Naive thymus-derived CD8-positive, alpha-beta T cell (primary cell): ENCODE data around the gene IMMP2L. TPM values are rescaled to one million over a fixed set of nuclear protein-coding genes. Genes with fewer than 3 reads are reported as not detected.

Experiments used
- ATAC-seq, 2 donors: fragments of 150-1000 bp; cut with Tn5 transposase in 1 of 2; sonication (Bioruptor Pico), chemical (Tn5 transposase) in 1 of 2; 1 replicate in 1 of 2; 2 replicates in 1 of 2; pipeline ENCODE4 v1.10.0; 2021; ENCODE audit warnings: mild to moderate bottlenecking in 2 of 2, moderate library complexity in 2 of 2
- POLR2A ChIA-PET: fragments of 350-600 bp; sonication (Branson Sonifier 250); formaldehyde crosslinking; loops from one replicate; lab custom pipeline; 2021; ENCODE audit warnings: antibody characterized with exemption; lab: Charles Lee
- DNase-seq, 10 donors: peaks; one replicate each; pipeline versions ENCODE4 v3.0.0 to v3.0.0-alpha.2; 2020 to 2022
- H3K27ac Mint-ChIP-seq, 10 donors: one replicate each; pipeline ENCODE4 v1.8.0; 2020 to 2022; ENCODE audit warnings: mild to moderate bottlenecking in 10 of 10, mixed read lengths in 10 of 10, moderate library complexity in 4 of 10, inconsistent platforms in 1 of 10
- H3K27me3 Mint-ChIP-seq, 5 donors: one replicate each; pipeline ENCODE4 v1.8.0; 2021 to 2022; ENCODE audit warnings: mixed read lengths in 5 of 5
- H3K36me3 Mint-ChIP-seq, 3 donors: one replicate each; pipeline ENCODE4 v1.8.0; 2020 to 2022; ENCODE audit warnings: mixed read lengths in 3 of 3, mild to moderate bottlenecking in 2 of 3, inconsistent platforms in 1 of 3
- H3K4me1 Mint-ChIP-seq, 4 donors: one replicate each; pipeline ENCODE4 v1.8.0; 2021 to 2022; ENCODE audit warnings: mixed read lengths in 4 of 4
- H3K4me3 Mint-ChIP-seq, 10 donors: one replicate each; pipeline ENCODE4 v1.8.0; 2020 to 2022; ENCODE audit warnings: mild to moderate bottlenecking in 10 of 10, mixed read lengths in 10 of 10, moderate library complexity in 6 of 10, inconsistent platforms in 1 of 10
- H3K9me3 Mint-ChIP-seq, 9 donors: one replicate each; pipeline ENCODE4 v1.8.0; 2020 to 2022; ENCODE audit warnings: mixed read lengths in 9 of 9, mild to moderate bottlenecking in 3 of 9, inconsistent platforms in 1 of 9, moderate library complexity in 1 of 9
- polyA plus RNA-seq, 3 donors: library from polyadenylated mRNA; unstranded; fragments of 300-500 nt; fragmentation: Illumina TruSeq; gene quantifications; one replicate each; pipeline ENCODE4 v1.2.3, GENCODE V29; 2021
- total RNA-seq, 8 experiments: library from RNA in 2 of 8; stranded (reverse) in 2 of 8; gene quantifications; one replicate each; pipeline ENCODE4 v1.2.3 and lab custom pipeline; 2021 to 2026

IMMP2L gene
- total and polyA plus RNA-seq, 5 experiments from 2014 or later: 17.1 to 29.1 (median 19.6) TPM

- Mint-ChIP-seq H3K9me3 (peaks cover 0 to 4% (median 0%) of the 10 kb centered on the region in 9 donors), H3K4me3 (no peak overlapping the region), H3K27me3 (no peaks in the 10 kb centered on the region), H3K4me1 (no peaks in the 10 kb centered on the region), H3K27ac (no peak overlapping the region), H3K36me3 (no peaks in the 10 kb centered on the region)
- POLR2A ChIA-PET: no interaction called here
- ATAC-seq (no peak), DNase-seq (no peak)
Measured at GRCh38 chr7:111168182-111168581, 394.1 kb downstream of the IMMP2L start.

- H3K4me1 Mint-ChIP-seq: no peaks in the 10 kb centered on the region
- POLR2A ChIA-PET: interaction anchor here (0.6 kb wide), 1 partner anchor 39 kb away, joined by 4 read pairs; no protein-coding TSS in a partner anchor
- no peaks in the 10 kb centered on the region for H3K36me3 Mint-ChIP-seq
- peaks cover 0 to 2% (median 0%) of the 10 kb centered on the region in 9 donors for H3K9me3 Mint-ChIP-seq
- H3K4me3 Mint-ChIP-seq: no peak overlapping the region
- no peaks in the 10 kb centered on the region for H3K27me3 Mint-ChIP-seq
- ATAC-seq: no peak
- no peak overlapping the region for H3K27ac Mint-ChIP-seq
- DNase-seq: no peak
Measured at GRCh38 chr7:111164442-111164841, 397.9 kb downstream of the IMMP2L start.

- no peaks in the 10 kb centered on the region for H3K36me3 Mint-ChIP-seq
- POLR2A ChIA-PET: no interaction called here
- ATAC-seq (no peak), DNase-seq (no peak)
- no peaks in the 10 kb centered on the region for H3K4me1 Mint-ChIP-seq
- no peak overlapping the region for H3K4me3 Mint-ChIP-seq
- H3K27ac Mint-ChIP-seq: no peak overlapping the region
- no peaks in the 10 kb centered on the region for H3K27me3 Mint-ChIP-seq
- H3K9me3 Mint-ChIP-seq: no peaks in the 10 kb centered on the region
Measured at GRCh38 chr7:111162692-111163091, 399.6 kb downstream of the IMMP2L start.

GRCh38 chr7:111160297-111160696 lies 402.0 kb downstream of the IMMP2L start:
- Mint-ChIP-seq H3K27ac (no peak overlapping the region), H3K4me1 (no peaks in the 10 kb centered on the region), H3K9me3 (peaks cover 0 to 12% (median 0%) of the 10 kb centered on the region in 9 donors), H3K27me3 (no peaks in the 10 kb centered on the region), H3K4me3 (no peak overlapping the region), H3K36me3 (peaks cover 0 to 6% (median 4%) of the 10 kb centered on the region in 3 donors)
- DNase-seq (no peak), ATAC-seq (no peak)
- POLR2A ChIA-PET: no interaction called here

GRCh38 chr7:111159426-111159825 lies 402.9 kb downstream of the IMMP2L start:
- peaks cover 0 to 12% (median 0%) of the 10 kb centered on the region in 9 donors for H3K9me3 Mint-ChIP-seq
- ATAC-seq: no peak
- no peaks in the 10 kb centered on the region for H3K27me3 Mint-ChIP-seq
- H3K4me1 Mint-ChIP-seq: no peaks in the 10 kb centered on the region
- no peak overlapping the region for H3K4me3 Mint-ChIP-seq
- DNase-seq: no peak
- H3K36me3 Mint-ChIP-seq: peaks cover 0 to 6% (median 4%) of the 10 kb centered on the region in 3 donors
- no peak overlapping the region for H3K27ac Mint-ChIP-seq
- POLR2A ChIA-PET: no interaction called here

GRCh38 chr7:111150709-111151108 lies 411.6 kb downstream of the IMMP2L start:
- POLR2A ChIA-PET: no interaction called here
- ATAC-seq (no peak), DNase-seq (no peak)
- H3K4me3 Mint-ChIP-seq: no peak overlapping the region
- H3K4me1 Mint-ChIP-seq: no peaks in the 10 kb centered on the region
- no peaks in the 10 kb centered on the region for H3K9me3 Mint-ChIP-seq
- H3K27ac Mint-ChIP-seq: no peak overlapping the region
- H3K36me3 Mint-ChIP-seq: no peaks in the 10 kb centered on the region
- no peaks in the 10 kb centered on the region for H3K27me3 Mint-ChIP-seq

- H3K27me3 Mint-ChIP-seq: no peaks in the 10 kb centered on the region
- no peaks in the 10 kb centered on the region for H3K9me3 Mint-ChIP-seq
- H3K27ac Mint-ChIP-seq: no peak overlapping the region
- no peak for ATAC-seq
- H3K36me3 Mint-ChIP-seq: no peaks in the 10 kb centered on the region
- H3K4me3 Mint-ChIP-seq: no peak overlapping the region
- POLR2A ChIA-PET: no interaction called here
- DNase-seq: no peak
- no peaks in the 10 kb centered on the region for H3K4me1 Mint-ChIP-seq
Measured at GRCh38 chr7:111147708-111148533, 414.4 kb downstream of the IMMP2L start.

- Mint-ChIP-seq H3K4me1 (no peaks in the 10 kb centered on the region), H3K4me3 (no peak overlapping the region), H3K36me3 (no peaks in the 10 kb centered on the region), H3K27me3 (no peaks in the 10 kb centered on the region), H3K9me3 (no peaks in the 10 kb centered on the region), H3K27ac (no peak overlapping the region)
- POLR2A ChIA-PET: no interaction called here
- ATAC-seq: no peak
- DNase-seq: no peak
Measured at GRCh38 chr7:111146136-111146535, 416.2 kb downstream of the IMMP2L start.

- Mint-ChIP-seq H3K27me3 (no peaks in the 10 kb centered on the region), H3K9me3 (no peaks in the 10 kb centered on the region), H3K4me1 (no peaks in the 10 kb centered on the region), H3K27ac (no peak overlapping the region), H3K4me3 (no peak overlapping the region), H3K36me3 (no peaks in the 10 kb centered on the region)
- POLR2A ChIA-PET: no interaction called here
- DNase-seq (no peak), ATAC-seq (no peak)
Measured at GRCh38 chr7:111145472-111145871, 416.8 kb downstream of the IMMP2L start.

GRCh38 chr7:111140091-111140865 lies 422.0 kb downstream of the IMMP2L start:
- ATAC-seq: no peak
- Mint-ChIP-seq H3K4me3 (no peak overlapping the region), H3K9me3 (no peaks in the 10 kb centered on the region), H3K27ac (peak overlapping the region in 3 of 10 donors; percentile 12 to 60 (median 17)), H3K4me1 (peaks cover 12 to 23% (median 22%) of the 10 kb centered on the region in 4 donors), H3K27me3 (no peaks in the 10 kb centered on the region), H3K36me3 (no peaks in the 10 kb centered on the region)
- POLR2A ChIA-PET: no interaction called here
- DNase-seq: no peak

- no peaks in the 10 kb centered on the region for H3K9me3 Mint-ChIP-seq
- DNase-seq (no peak), ATAC-seq (no peak)
- no peaks in the 10 kb centered on the region for H3K27me3 Mint-ChIP-seq
- peaks cover 12 to 23% (median 22%) of the 10 kb centered on the region in 4 donors for H3K4me1 Mint-ChIP-seq
- H3K27ac Mint-ChIP-seq: peak overlapping the region in 8 of 10 donors; percentile 34 to 83 (median 66)
- peak overlapping the region in 6 of 10 donors; percentile 18 to 49 (median 34) for H3K4me3 Mint-ChIP-seq
- H3K36me3 Mint-ChIP-seq: no peaks in the 10 kb centered on the region
- POLR2A ChIA-PET: interaction anchor here (1.3 kb wide), 1 partner anchor 8 kb away, joined by 3 read pairs; no protein-coding TSS in a partner anchor
Measured at GRCh38 chr7:111138586-111138985, 423.7 kb downstream of the IMMP2L start.

GRCh38 chr7:111138193-111138569 lies 424.1 kb downstream of the IMMP2L start:
- no peaks in the 10 kb centered on the region for H3K36me3 Mint-ChIP-seq
- H3K9me3 Mint-ChIP-seq: no peaks in the 10 kb centered on the region
- DNase-seq (peak; percentile 11 to 72 (median 48)), ATAC-seq (peak; percentile 86 to 94)
- H3K27ac Mint-ChIP-seq: peak overlapping the region in 9 of 10 donors; percentile 34 to 83 (median 67)
- peaks cover 12 to 24% (median 22%) of the 10 kb centered on the region in 4 donors for H3K4me1 Mint-ChIP-seq
- peak overlapping the region in 8 of 10 donors; percentile 18 to 61 (median 36) for H3K4me3 Mint-ChIP-seq
- H3K27me3 Mint-ChIP-seq: no peaks in the 10 kb centered on the region
- POLR2A ChIA-PET: interaction anchor here (1.3 kb wide), 1 partner anchor 8 kb away, joined by 3 read pairs; no protein-coding TSS in a partner anchor
